ENCODE data around the gene ZBTB7C.

GRCh38 chr18:48179001-48179400 lies 230.2 kb downstream of the ZBTB7C start:
- TF ChIP-seq CTCF (IDR thresholded peaks at IDR 0.05) (no peak), POLR2A (IDR thresholded peaks at IDR 0.05) (no peak)

Data from body of pancreas (tissue), 4 donors.